RKO (cell line): ENCODE results near the gene DEFB113.
A peak's percentile ranks its signal among the peaks of the same experiment; 100 is the strongest.

ENCODE experiments used
- DNase-seq: peaks from one replicate; pipeline ENCODE4 v3.0.0-alpha.2; 2016; ENCODE audit warnings: low spot score

Gene DEFB113

GRCh38 chr6:49935387-49935786 lies 34.0 kb downstream of the DEFB113 start:
- DNase-seq = no peak

GRCh38 chr6:49934770-49935169 lies 34.7 kb downstream of the DEFB113 start:
- DNase-seq = no peak

GRCh38 chr6:49933526-49933925 lies 35.9 kb downstream of the DEFB113 start:
- no peak for DNase-seq

- DNase-seq = no peak
Measured at GRCh38 chr6:49929340-49929739, 40.1 kb downstream of the DEFB113 start.

- peak; percentile 30 for DNase-seq
Measured at GRCh38 chr6:49923826-49924225, 45.6 kb downstream of the DEFB113 start.

GRCh38 chr6:49919935-49920644 lies 49.3 kb downstream of the DEFB113 start:
- no peak for DNase-seq

GRCh38 chr6:49919261-49919660 lies 50.2 kb downstream of the DEFB113 start:
- no peak for DNase-seq

GRCh38 chr6:49918787-49919186 lies 50.6 kb downstream of the DEFB113 start:
- no peak for DNase-seq
